ENCODE results near the gene FAM193A. TPM values are rescaled to one million over a fixed set of nuclear protein-coding genes. Genes with fewer than 3 reads are reported as not detected.

FAM193A gene
- polyA plus RNA-seq, 1 of the 3 experiments (the other 2 are of a cell fraction) = 9.2 TPM

GRCh38 chr4:2596611-2597010 lies 60.2 kb downstream of the FAM193A start:
- WGBS (ENCODE audit: low lambda C conversion rate) = 87% methylated on average over 8 of the region's 8 CpGs
- Histone ChIP-seq H3K4me1 (ENCODE audit: control insufficient read depth in 1 of 2, insufficient read depth in 2 of 2, low read depth in 1 of 2, low read length in 1 of 2) (peaks cover 5 to 80% of the 10 kb centered on the region in 2 experiments; a peak in 2 of 4 replicates), H3K4me2 (no peak overlapping the region), H3K36me3 (replicated peaks in 1 of 2; ENCODE audit: control insufficient read depth in 1 of 2, insufficient read depth in 2 of 2, low read length in 1 of 2) (peaks cover 0 to 14% of the 10 kb centered on the region in 2 experiments), H3K79me2 (ENCODE audit: insufficient read depth) (peaks cover 100% of the 10 kb centered on the region), H2AFZ (ENCODE audit: low read depth) (no peak overlapping the region), H4K20me1 (ENCODE audit: insufficient read depth) (peaks cover 98% of the 10 kb centered on the region), H3K27ac (ENCODE audit: low read depth in 2 of 2, low read length in 1 of 2) (peak overlapping the region in 1 of 2 experiments; percentile 92; a peak in 2 of 4 replicates), H3K9me2 (no peaks in the 10 kb centered on the region), H3K9me3 (no peaks in the 10 kb centered on the region), H3K4me3 (ENCODE audit: low read depth in 2 of 2, low read length in 1 of 2) (no peak overlapping the region), H3F3A (replicated peaks; ENCODE audit: insufficient read depth) (peaks cover 4% of the 10 kb centered on the region), H3K27me3 (ENCODE audit: insufficient read depth) (no peaks in the 10 kb centered on the region), H3K9ac (no peak overlapping the region)
- POLR2A ChIA-PET = interaction anchor here (1.2 kb wide), 1 partner anchor 57 kb away, joined by 3 read pairs; no protein-coding TSS in a partner anchor
- TF ChIP-seq ZBTB33 (IDR thresholded peaks at IDR 0.05; ENCODE audit: borderline replicate concordance, low read depth) = no peak
- no peak for TF ChIP-seq USF2 (IDR thresholded peaks at IDR 0.05; ENCODE audit: borderline replicate concordance, low read depth, low read length)
- no peak for TF ChIP-seq TCF12 (IDR thresholded peaks at IDR 0.05)
- no peak for TF ChIP-seq MEF2A (IDR thresholded peaks at IDR 0.05; ENCODE audit: borderline replicate concordance, low read depth)
- TF ChIP-seq, protein P1, sequence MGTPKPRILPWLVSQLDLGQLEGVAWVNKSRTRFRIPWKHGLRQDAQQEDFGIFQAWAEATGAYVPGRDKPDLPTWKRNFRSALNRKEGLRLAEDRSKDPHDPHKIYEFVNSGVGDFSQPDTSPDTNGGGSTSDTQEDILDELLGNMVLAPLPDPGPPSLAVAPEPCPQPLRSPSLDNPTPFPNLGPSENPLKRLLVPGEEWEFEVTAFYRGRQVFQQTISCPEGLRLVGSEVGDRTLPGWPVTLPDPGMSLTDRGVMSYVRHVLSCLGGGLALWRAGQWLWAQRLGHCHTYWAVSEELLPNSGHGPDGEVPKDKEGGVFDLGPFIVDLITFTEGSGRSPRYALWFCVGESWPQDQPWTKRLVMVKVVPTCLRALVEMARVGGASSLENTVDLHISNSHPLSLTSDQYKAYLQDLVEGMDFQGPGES (IDR thresholded peaks at IDR 0.05; ENCODE audit: low read depth, low read length) = no peak
- no peak for TF ChIP-seq GABPA (IDR thresholded peaks at IDR 0.05; ENCODE audit: low read depth)
- no peak for TF ChIP-seq NRF1 (IDR thresholded peaks at IDR 0.05; ENCODE audit: low read depth, low read length)
- TF ChIP-seq EZH2phosphoT487 (IDR thresholded peaks at IDR 0.05; ENCODE audit: borderline replicate concordance, low read depth) = no peak
- TF ChIP-seq TEAD4 (IDR thresholded peaks at IDR 0.05; ENCODE audit: borderline replicate concordance, insufficient read depth) = no peak
- no peak for TF ChIP-seq GATA2 (CRISPR knock-in tag; IDR thresholded peaks at IDR 0.05)
- CTCF ChIA-PET = interaction anchor here (1.2 kb wide), 1 partner anchor 24 kb away, joined by 3 read pairs; no protein-coding TSS in a partner anchor
- no peak for DNase-seq

DNA sequence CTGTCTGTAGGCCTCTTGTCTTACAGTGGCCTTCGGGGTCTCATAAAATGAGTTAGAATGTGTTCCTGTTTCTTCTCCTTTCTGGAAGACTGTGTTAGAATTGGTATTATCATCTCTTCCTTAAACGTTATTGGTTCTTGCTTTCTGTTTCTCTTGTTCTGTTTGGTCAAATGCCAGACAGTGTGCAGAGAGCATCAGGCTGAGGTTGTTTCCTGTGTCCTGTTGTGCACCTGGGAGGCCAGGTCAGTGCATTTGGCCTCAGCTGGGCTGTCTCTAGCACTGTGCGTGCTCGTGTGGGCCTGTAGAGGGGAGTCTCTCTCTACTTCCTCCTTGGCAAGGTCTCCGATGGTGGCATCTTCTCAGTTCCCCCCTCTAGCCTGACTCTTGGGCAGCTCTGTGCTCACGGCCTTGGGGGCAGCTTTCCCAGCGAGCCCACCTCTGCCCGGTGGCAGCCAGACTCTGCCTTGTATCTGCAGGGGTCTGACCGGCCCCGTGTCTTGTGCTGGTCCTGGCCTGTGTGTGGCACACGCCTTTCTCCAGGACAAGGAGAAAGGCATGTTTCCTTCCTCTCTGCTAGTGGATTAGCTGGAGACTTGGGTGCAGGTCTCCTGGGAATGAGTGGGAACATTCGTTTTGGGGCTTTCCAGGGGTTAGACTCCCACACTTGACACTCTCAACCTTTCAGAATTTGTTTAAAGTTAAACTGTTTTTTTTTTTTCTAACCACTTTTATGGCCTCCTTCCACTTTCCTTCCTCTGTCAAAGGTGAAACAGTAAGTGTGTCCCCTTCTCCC lies 62.3 kb downstream of the FAM193A start:
- ChIA-PET POLR2A (no interaction called here), CTCF (interaction anchor here (0.6 to 0.7 kb wide), 3 partner anchors 17 to 350 kb away, joined by 3 read pairs; no protein-coding TSS in a partner anchor)
- Histone ChIP-seq H3K4me1 (ENCODE audit: control insufficient read depth in 1 of 2, insufficient read depth in 2 of 2, low read depth in 1 of 2, low read length in 1 of 2) (peaks cover 5 to 65% of the 10 kb centered on the region in 2 experiments; a peak in 2 of 4 replicates), H3K9ac (no peak overlapping the region), H3K79me2 (ENCODE audit: insufficient read depth) (peaks cover 100% of the 10 kb centered on the region), H3K27ac (ENCODE audit: low read depth in 2 of 2, low read length in 1 of 2) (peak overlapping the region in 1 of 2 experiments; percentile 89; a peak in 2 of 4 replicates), H3K4me3 (ENCODE audit: low read depth in 2 of 2, low read length in 1 of 2) (no peak overlapping the region), H3K9me3 (no peaks in the 10 kb centered on the region), H3K36me3 (replicated peaks in 1 of 2; ENCODE audit: control insufficient read depth in 1 of 2, insufficient read depth in 2 of 2, low read length in 1 of 2) (peaks cover 0 to 20% of the 10 kb centered on the region in 2 experiments), H2AFZ (ENCODE audit: low read depth) (no peak overlapping the region), H3K4me2 (no peak overlapping the region), H4K20me1 (ENCODE audit: insufficient read depth) (peaks cover 84% of the 10 kb centered on the region), H3F3A (replicated peaks; ENCODE audit: insufficient read depth) (peaks cover 4% of the 10 kb centered on the region), H3K27me3 (ENCODE audit: insufficient read depth) (no peaks in the 10 kb centered on the region), H3K9me2 (no peaks in the 10 kb centered on the region)
- WGBS (ENCODE audit: low lambda C conversion rate) = 68% methylated on average over 12 of the region's 12 CpGs
- peak; percentile 54 for DNase-seq
- TF ChIP-seq RAD21 (IDR thresholded peaks at IDR 0.05; ENCODE audit: low read length) = peak; percentile 36
- peak in 1 of 2 experiments; percentile 18; a peak in 1 of 4 replicates for TF ChIP-seq EP300 (IDR thresholded peaks at IDR 0.05; ENCODE audit: borderline replicate concordance in 1 of 2, low read depth in 1 of 2, low read length in 1 of 2)
- TF ChIP-seq POLR2AphosphoS5 (IDR thresholded peaks at IDR 0.05; ENCODE audit: low read depth, low read length) = no peak

Measured in SK-N-SH (cell line).